Stimulated activated CD4-positive, alpha-beta T cell treated with anti-CD3 and anti-CD28 coated beads, Interleukin-15, amount 100 ng/mL, for 24 hours (primary cell): ENCODE measurements around the gene ANKRD9.

Experiments used
- DNase-seq: peaks from one replicate; pipeline ENCODE4 v3.0.0-alpha.2; 2020

The ANKRD9 gene

DNA sequence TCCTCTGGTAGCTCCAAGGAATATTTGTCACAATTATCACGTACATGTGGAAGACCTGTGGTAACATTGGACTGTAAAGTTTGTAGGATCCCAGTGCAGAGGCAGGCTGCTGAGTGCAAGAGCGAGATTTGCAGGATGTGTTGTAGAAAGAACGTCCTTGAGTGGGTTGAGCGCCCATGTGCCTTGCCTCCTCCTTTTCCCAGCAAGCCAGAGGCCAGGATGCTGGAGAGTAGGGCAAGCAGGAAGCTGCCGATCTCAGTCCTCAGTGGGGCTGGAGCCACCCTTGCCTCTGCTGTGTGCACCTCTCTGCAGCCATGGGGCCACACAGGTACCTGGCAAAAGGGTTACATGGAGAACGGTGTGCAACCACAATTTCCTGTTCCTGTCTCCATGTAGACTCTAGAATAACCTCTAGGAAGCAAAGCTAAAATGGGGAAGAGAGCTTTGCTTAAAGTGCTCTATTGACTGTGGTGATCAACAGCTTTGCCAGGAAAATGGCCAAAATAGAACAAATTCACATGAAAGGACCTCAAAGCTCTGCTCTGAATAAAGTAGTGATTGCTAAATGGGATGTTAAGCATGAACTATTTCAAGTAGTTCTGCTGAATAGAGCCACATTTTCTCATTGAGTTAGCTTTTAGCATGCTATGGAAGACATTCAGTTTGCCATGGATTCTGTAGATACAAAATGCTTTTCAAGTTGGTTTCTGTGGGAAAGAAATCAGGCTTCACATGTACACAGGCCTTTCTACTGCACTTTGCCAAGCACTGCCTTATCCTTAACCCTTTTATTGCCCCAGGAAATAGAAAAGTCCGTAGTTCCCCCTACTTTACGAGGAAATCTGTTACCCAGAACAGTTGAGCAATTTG lies 37.4 kb downstream of the ANKRD9 start:
- no peak for DNase-seq

DNA sequence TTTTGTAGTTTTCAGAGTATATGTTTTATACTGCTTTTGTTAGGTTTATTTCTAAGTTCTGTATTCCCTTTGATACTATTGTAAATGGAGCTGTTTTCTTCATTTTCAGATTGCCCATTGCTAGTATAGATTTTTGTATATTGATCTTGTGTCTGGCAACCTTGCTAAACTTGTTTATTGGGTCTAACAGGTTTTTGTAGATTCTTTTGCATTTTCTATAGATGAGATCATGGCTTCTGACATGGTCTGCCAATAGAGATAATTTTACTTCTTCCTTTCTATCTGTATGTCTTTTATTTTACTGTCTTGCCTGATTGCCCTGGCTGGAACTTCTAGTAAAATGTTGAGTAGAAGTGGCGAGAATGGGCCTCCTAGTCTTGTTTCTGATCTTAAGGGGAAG lies 40.3 kb downstream of the ANKRD9 start:
- no peak for DNase-seq

DNA sequence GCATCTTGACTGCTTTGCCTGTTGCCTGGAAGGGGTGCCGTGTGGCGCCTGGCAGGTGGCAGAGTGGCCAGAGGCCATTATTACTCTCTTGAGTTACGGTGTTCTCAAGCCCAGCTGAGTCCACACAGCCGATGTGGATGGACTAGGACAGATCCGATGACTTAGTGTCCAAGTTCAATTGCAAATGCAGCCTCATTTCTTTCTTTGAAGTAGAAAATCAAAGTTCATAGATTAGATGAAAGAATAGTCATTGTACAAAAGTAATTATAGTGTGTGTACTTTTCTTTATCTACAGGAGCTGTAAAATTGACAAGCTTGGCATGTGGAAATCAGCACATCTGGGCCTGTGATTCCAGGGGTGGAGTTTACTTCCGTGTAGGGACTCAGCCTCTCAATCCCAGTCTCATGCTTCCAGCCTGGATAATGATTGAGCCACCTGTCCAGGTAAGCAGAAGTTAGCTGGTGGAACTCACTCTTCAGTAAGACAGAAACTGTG lies 44.7 kb downstream of the ANKRD9 start:
- DNase-seq: no peak

DNA sequence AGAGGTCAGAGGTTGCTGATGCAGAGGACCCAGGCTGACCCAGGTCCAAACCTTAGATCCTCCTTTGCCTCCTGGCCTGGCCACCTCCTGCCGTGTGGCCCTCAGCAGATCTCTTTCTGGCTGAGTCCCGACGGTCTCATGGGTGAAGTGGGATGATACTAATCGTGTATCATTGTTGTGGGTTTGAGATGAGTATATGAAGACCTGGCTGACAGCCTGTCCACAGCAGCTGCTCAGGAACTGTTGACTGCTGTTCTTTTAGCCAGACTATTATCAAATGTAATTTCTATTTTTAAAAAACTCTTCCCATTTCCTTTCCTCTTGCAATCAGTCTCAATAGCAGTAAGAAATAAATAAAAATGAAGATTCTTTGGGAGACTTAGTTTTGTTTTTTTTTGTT lies 45.6 kb downstream of the ANKRD9 start:
- no peak for DNase-seq

DNA sequence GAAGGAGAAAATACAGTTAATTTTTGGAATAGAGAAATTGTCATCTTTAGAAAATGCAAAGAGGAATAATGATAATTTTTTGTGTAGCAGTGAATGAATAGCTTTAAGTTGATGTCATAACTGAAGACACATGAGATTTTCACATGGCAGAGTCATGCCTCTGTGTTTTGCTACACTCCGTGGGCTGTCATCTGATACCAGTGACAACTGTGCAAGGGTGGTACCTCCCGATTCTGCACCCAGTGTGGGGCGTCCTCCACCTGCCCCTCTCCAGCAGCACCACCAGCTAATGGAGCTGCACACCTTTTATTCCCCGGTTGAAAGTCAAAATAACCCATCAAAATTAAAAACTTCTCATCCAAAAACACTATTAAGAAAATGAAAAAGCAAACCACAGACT lies 47.2 kb downstream of the ANKRD9 start:
- no peak for DNase-seq

DNA sequence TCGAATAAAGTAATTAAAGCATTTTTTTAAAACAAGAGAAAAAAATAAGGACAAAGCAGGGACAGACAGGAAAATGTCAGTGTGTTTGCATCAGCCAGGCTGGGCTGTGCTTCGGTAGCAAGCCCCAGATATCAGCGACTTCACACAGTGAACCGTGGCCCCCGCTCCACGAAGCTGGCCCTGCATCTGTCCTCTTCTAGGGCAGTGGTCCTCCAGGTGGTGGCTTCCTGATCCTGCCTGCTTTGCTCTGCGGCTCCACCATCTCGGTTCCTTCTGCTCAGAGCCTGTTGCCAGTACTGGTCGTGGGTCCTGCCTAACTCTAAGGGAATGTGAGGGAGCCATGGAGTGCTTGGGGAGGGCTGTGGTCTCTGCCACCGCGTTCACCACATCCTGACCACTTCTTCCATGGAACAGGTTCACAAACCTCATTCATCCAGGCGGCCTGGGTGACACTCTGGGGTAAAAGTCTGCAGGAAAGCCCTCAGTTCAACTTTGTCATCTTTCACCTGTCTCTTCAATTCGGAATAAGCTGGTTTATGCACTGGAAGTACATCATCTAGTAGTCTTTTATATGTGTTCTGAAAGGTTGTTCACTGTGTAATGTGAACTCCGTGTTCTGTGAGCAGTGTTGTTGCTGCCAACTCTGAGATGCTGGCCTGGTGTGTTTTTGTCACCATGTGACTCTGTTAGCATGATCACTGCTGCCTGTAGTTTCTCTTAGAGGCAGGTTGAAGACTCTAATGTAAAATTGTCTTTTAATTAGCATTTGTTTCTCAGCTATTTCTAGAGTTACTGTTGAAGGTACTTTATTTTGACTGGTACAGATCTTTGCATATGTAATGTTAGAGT lies 47.9 kb downstream of the ANKRD9 start:
- peak; percentile 4 for DNase-seq

DNA sequence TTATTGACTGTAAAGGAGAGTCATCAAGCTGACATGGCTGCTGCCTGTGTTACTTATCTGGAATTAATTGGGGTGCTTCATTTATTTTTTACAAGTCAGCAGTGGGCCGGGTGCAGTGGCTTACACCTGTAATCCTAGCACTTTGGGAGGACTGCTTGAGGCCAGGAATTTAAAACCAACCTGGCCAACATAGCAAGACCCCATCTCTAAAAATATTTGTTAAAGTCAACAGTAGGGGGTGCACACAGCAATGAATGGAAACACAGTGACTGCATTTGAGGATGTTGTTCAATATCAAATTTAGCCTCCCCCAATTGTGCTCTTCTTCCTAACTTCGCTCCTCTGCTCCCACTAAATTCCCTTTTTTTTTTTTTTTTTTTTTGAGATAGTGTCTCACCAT lies 52.1 kb downstream of the ANKRD9 start:
- no peak for DNase-seq

DNA sequence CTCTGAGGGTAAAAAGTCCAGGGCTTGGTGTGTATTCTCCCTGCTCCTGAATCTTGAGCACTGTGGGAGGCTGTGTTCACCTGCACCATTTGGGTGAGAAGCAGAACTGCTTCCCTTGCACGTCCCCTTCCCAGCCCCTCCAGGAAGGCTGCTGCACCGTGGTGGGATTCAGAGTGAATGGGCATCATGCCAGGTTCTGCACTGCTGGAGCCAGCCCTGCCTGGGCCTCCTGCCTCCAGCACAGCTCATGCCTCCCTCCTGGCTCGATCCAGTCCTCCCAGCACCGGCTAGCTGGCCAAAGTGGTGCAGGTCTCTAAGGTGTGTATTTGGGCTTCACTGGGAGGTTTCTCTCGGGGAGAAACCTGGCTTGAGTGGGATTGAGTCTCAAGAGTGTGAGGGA lies 54.9 kb downstream of the ANKRD9 start:
- no peak for DNase-seq

DNA sequence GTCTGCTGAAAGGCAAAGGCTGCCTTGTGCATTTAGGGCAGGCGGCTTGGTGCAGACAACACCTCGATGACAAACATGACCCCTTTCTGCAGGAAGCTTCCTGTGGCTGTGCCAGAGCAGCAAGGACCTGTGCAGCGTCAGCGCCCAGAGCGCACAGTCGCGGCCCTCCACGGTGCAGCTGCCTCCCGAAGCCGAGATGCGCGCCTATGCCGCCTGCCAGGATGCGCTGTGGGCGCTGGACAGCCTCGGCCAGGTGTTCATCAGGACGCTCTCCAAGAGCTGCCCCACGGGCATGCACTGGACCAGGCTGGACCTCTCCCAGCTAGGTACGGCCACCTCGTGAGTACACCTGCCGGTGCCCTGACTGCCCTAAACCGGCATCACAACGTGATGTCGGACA lies 57.3 kb downstream of the ANKRD9 start:
- DNase-seq: no peak
